ENCODE measurements around the gene GRIN2A. TPM values are rescaled to one million over a fixed set of nuclear protein-coding genes. Genes with fewer than 3 reads are reported as not detected.

Gene GRIN2A
- total RNA-seq, 3 donors from 2014 or later = 0.29 to 0.33 TPM; not detected in 1

GRCh38 chr16:9970796-9971195 is 211.4 kb downstream of the GRIN2A start:
- Histone ChIP-seq H3K4me3 (no peak overlapping the region), H3K27me3 (no peaks in the 10 kb centered on the region), H3K27ac (no peak overlapping the region), H3K4me1 (no peaks in the 10 kb centered on the region), H3K36me3 (no peaks in the 10 kb centered on the region), H3K9me3 (no peaks in the 10 kb centered on the region)
- intact Hi-C loops (cut with DNase I; ENCODE audit: low total_unique reads) = no loop called here
- TF ChIP-seq POLR2A (IDR thresholded peaks at IDR 0.05) = no peak
- TF ChIP-seq POLR2AphosphoS5 (IDR thresholded peaks at IDR 0.05) = no peak
- no peak for TF ChIP-seq CTCF (IDR thresholded peaks at IDR 0.05)
- no peak for DNase-seq (ENCODE audit: low spot score in 2 of 2)

GRCh38 chr16:9970244-9970643 is 212.0 kb downstream of the GRIN2A start:
- H3K36me3 ChIP-seq = no peaks in the 10 kb centered on the region
- no peaks in the 10 kb centered on the region for H3K4me1 ChIP-seq
- no peak for TF ChIP-seq POLR2A (IDR thresholded peaks at IDR 0.05)
- no peak for TF ChIP-seq CTCF (IDR thresholded peaks at IDR 0.05)
- no peak for TF ChIP-seq POLR2AphosphoS5 (IDR thresholded peaks at IDR 0.05)
- no peaks in the 10 kb centered on the region for H3K27me3 ChIP-seq
- H3K4me3 ChIP-seq = no peak overlapping the region
- intact Hi-C loops (cut with DNase I; ENCODE audit: low total_unique reads) = no loop called here
- no peaks in the 10 kb centered on the region for H3K9me3 ChIP-seq
- DNase-seq (ENCODE audit: low spot score in 2 of 2) = no peak
- H3K27ac ChIP-seq = no peak overlapping the region

- Histone ChIP-seq H3K9me3 (no peaks in the 10 kb centered on the region), H3K27me3 (no peaks in the 10 kb centered on the region), H3K4me1 (no peaks in the 10 kb centered on the region), H3K27ac (no peak overlapping the region), H3K4me3 (no peak overlapping the region), H3K36me3 (no peaks in the 10 kb centered on the region)
- TF ChIP-seq CTCF (IDR thresholded peaks at IDR 0.05) = no peak
- TF ChIP-seq POLR2A (IDR thresholded peaks at IDR 0.05) = no peak
- no peak for TF ChIP-seq POLR2AphosphoS5 (IDR thresholded peaks at IDR 0.05)
- DNase-seq (ENCODE audit: low spot score in 2 of 2) = no peak
- intact Hi-C loops (cut with DNase I; ENCODE audit: low total_unique reads) = loop anchor here (10.0 kb wide), 1 partner anchor 1825 kb away; no protein-coding TSS in a partner anchor
Measured at GRCh38 chr16:9969580-9969979, 212.6 kb downstream of the GRIN2A start.

DNA sequence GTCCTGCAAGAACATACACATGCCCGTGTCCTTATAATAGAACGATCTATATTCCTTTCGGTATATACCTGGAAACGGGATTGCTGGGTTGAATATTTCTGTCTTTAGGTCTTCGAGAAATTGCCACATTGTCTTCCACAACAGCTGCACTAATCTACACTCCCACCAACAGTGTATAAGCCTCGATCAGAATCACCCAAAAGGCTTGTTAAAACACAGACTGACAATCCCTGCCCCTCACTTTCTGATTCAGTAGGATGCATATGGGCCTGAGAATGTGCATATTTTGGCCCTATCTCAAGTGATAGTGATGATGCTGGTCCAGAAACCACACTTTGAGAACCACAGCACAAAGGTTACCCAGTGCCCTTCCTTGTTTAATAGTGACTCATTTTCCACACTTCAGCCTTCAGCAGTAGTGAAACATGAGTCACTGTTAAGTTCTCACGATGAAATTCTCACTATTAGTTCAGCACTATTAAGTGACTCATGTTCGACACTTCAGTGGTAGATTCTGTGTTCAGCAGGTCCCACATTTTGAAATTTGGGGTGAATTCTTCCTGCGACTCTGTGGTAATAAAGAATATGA is 215.6 kb downstream of the GRIN2A start:
- no peaks in the 10 kb centered on the region for H3K27me3 ChIP-seq
- no peak for DNase-seq (ENCODE audit: low spot score in 2 of 2)
- H3K9me3 ChIP-seq = no peaks in the 10 kb centered on the region
- no peak overlapping the region for H3K27ac ChIP-seq
- no peaks in the 10 kb centered on the region for H3K4me1 ChIP-seq
- H3K36me3 ChIP-seq = no peaks in the 10 kb centered on the region
- no peak overlapping the region for H3K4me3 ChIP-seq
- no peak for TF ChIP-seq POLR2AphosphoS5 (IDR thresholded peaks at IDR 0.05)
- no peak for TF ChIP-seq POLR2A (IDR thresholded peaks at IDR 0.05)
- no peak for TF ChIP-seq CTCF (IDR thresholded peaks at IDR 0.05)
- intact Hi-C loops (cut with DNase I; ENCODE audit: low total_unique reads) = loop anchor here (10.0 kb wide), 1 partner anchor 1822 kb away; no protein-coding TSS in a partner anchor

GRCh38 chr16:9965079-9965478 is 217.1 kb downstream of the GRIN2A start:
- Histone ChIP-seq H3K27me3 (no peaks in the 10 kb centered on the region), H3K9me3 (no peaks in the 10 kb centered on the region), H3K4me1 (no peaks in the 10 kb centered on the region), H3K36me3 (no peaks in the 10 kb centered on the region), H3K4me3 (no peak overlapping the region), H3K27ac (no peak overlapping the region)
- no peak for TF ChIP-seq CTCF (IDR thresholded peaks at IDR 0.05)
- no peak for TF ChIP-seq POLR2AphosphoS5 (IDR thresholded peaks at IDR 0.05)
- no peak for TF ChIP-seq POLR2A (IDR thresholded peaks at IDR 0.05)
- DNase-seq (ENCODE audit: low spot score in 2 of 2) = no peak
- intact Hi-C loops (cut with DNase I; ENCODE audit: low total_unique reads) = loop anchor here (10.0 kb wide), 1 partner anchor 1820 kb away; no protein-coding TSS in a partner anchor
